ENCODE data around the gene RNF146. TPM values are rescaled to one million over a fixed set of nuclear protein-coding genes. Genes with fewer than 3 reads are reported as not detected.
"Not testable (repeated sequence)": the region's sequence is repeated elsewhere in the genome, so short reads cannot be mapped to it uniquely, and the experiment has no call there.

Gene RNF146
- total RNA-seq, 1 donor from 2014 or later = 115 TPM

GRCh38 chr6:127288705-127289104 is 22.0 kb downstream of the RNF146 start:
- no peak for DNase-seq

GRCh38 chr6:127289934-127290333 is 23.3 kb downstream of the RNF146 start:
- no peak for DNase-seq

- DNase-seq = no peak
These were observed 24.0 kb downstream of the RNF146 start for GRCh38 chr6:127290391-127291265.

- no peak for DNase-seq
These were observed 24.8 kb downstream of the RNF146 start for GRCh38 chr6:127291495-127291894.

- DNase-seq = no peak
These were observed 30.9 kb downstream of the RNF146 start for GRCh38 chr6:127297502-127298070.

- DNase-seq = no peak
These were observed 31.8 kb downstream of the RNF146 start for GRCh38 chr6:127298475-127298874.

- no peak for DNase-seq
These were observed 33.0 kb downstream of the RNF146 start for GRCh38 chr6:127299522-127300240.

GRCh38 chr6:127300411-127300810 is 33.7 kb downstream of the RNF146 start:
- no peak for DNase-seq

GRCh38 chr6:127301199-127301700 is 34.6 kb downstream of the RNF146 start:
- no peak for DNase-seq

- DNase-seq = no peak
These were observed 36.3 kb downstream of the RNF146 start for GRCh38 chr6:127302728-127303660.

- no peak for DNase-seq
These were observed 37.3 kb downstream of the RNF146 start for GRCh38 chr6:127303917-127304316.

- DNase-seq = no peak
These were observed 39.1 kb downstream of the RNF146 start for GRCh38 chr6:127305741-127306140.

GRCh38 chr6:127317388-127318128 is 50.9 kb downstream of the RNF146 start:
- no peak for DNase-seq

GRCh38 chr6:127319686-127320085 is 53.0 kb downstream of the RNF146 start:
- DNase-seq = no peak

GRCh38 chr6:127328043-127328609 is 61.5 kb downstream of the RNF146 start:
- no peak for DNase-seq

- DNase-seq = not testable (repeated sequence)
These were observed 64.6 kb downstream of the RNF146 start for GRCh38 chr6:127331256-127331655.

- no peak for DNase-seq
These were observed 65.8 kb downstream of the RNF146 start for GRCh38 chr6:127332383-127332961.
